ENCODE results near the gene CELF2. TPM values are rescaled to one million over a fixed set of nuclear protein-coding genes. Genes with fewer than 3 reads are reported as not detected.

CELF2 gene
- total and polyA plus RNA-seq, 2 experiments from 2014 or later: 16.6 to 26.9 TPM

- no peak for DNase-seq (ENCODE audit: low spot score)
- WGBS (ENCODE audit: low lambda C conversion rate, missing lambda C conversion rate): 85% methylated on average over 3 of the region's 3 CpGs
- Histone ChIP-seq H3K9me2 (replicated peaks; ENCODE audit: insufficient read depth) (no peaks in the 10 kb centered on the region), H3K79me2 (no peaks in the 10 kb centered on the region), H2AFZ (no peak overlapping the region), H3K9me3 (ENCODE audit: low read depth) (no peaks in the 10 kb centered on the region), H3K27me3 (no peaks in the 10 kb centered on the region), H3K4me2 (no peak overlapping the region), H3K27ac (no peak overlapping the region), H3K4me3 (no peak overlapping the region), H4K20me1 (ENCODE audit: insufficient read depth, poor library complexity, severe bottlenecking) (no peaks in the 10 kb centered on the region), H3K4me1 (ENCODE audit: insufficient read depth) (no peaks in the 10 kb centered on the region), H3K36me3 (replicated peaks; ENCODE audit: insufficient read depth, low read depth) (no peaks in the 10 kb centered on the region)
- TF ChIP-seq CTCF (IDR thresholded peaks at IDR 0.05; ENCODE audit: poor library complexity): no peak
- TF ChIP-seq EZH2 (IDR thresholded peaks at IDR 0.05; ENCODE audit: borderline replicate concordance): no peak
- no peak for TF ChIP-seq EZH2phosphoT487 (IDR thresholded peaks at IDR 0.05; ENCODE audit: low read depth, severe bottlenecking, unreplicated experiment)
Observed at GRCh38 chr10:11377267-11377666, 359.6 kb downstream of the CELF2 start.

- no peaks in the 10 kb centered on the region for H4K20me1 ChIP-seq (ENCODE audit: insufficient read depth, poor library complexity, severe bottlenecking)
- no peaks in the 10 kb centered on the region for H3K9me2 ChIP-seq (replicated peaks; ENCODE audit: insufficient read depth)
Observed at GRCh38 chr10:11378835-11379234, 361.2 kb downstream of the CELF2 start.

GRCh38 chr10:11379771-11380170, 362.1 kb downstream of the CELF2 start:
- 95% methylated on average over 17 of the region's 17 CpGs for WGBS (ENCODE audit: low lambda C conversion rate, missing lambda C conversion rate)
- no peaks in the 10 kb centered on the region for H4K20me1 ChIP-seq (ENCODE audit: insufficient read depth, poor library complexity, severe bottlenecking)
- no peak overlapping the region for H3K4me3 ChIP-seq
- no peaks in the 10 kb centered on the region for H3K27me3 ChIP-seq
- H2AFZ ChIP-seq: no peak overlapping the region
- H3K36me3 ChIP-seq (replicated peaks; ENCODE audit: insufficient read depth, low read depth): no peaks in the 10 kb centered on the region
- no peak overlapping the region for H3K27ac ChIP-seq
- TF ChIP-seq CTCF (IDR thresholded peaks at IDR 0.05; ENCODE audit: poor library complexity) (no peak), EZH2phosphoT487 (IDR thresholded peaks at IDR 0.05; ENCODE audit: low read depth, severe bottlenecking, unreplicated experiment) (no peak)
- no peaks in the 10 kb centered on the region for H3K79me2 ChIP-seq
- no peaks in the 10 kb centered on the region for H3K9me2 ChIP-seq (replicated peaks; ENCODE audit: insufficient read depth)
- H3K9me3 ChIP-seq (ENCODE audit: low read depth): no peaks in the 10 kb centered on the region
- H3K4me2 ChIP-seq: no peak overlapping the region
- no peak for DNase-seq (ENCODE audit: low spot score)
- no peaks in the 10 kb centered on the region for H3K4me1 ChIP-seq (ENCODE audit: insufficient read depth)

More at GRCh38 chr10:11378835-11379234, 361.2 kb downstream of the CELF2 start:
- H3K4me1 ChIP-seq (ENCODE audit: insufficient read depth): no peaks in the 10 kb centered on the region
- no peak overlapping the region for H3K4me3 ChIP-seq
- H3K27ac ChIP-seq: no peak overlapping the region
- no peaks in the 10 kb centered on the region for H3K27me3 ChIP-seq
- 79% methylated on average over 6 of the region's 6 CpGs for WGBS (ENCODE audit: low lambda C conversion rate, missing lambda C conversion rate)
- H3K36me3 ChIP-seq (replicated peaks; ENCODE audit: insufficient read depth, low read depth): no peaks in the 10 kb centered on the region
- no peaks in the 10 kb centered on the region for H3K9me3 ChIP-seq (ENCODE audit: low read depth)
- H3K4me2 ChIP-seq: no peak overlapping the region
- no peak for DNase-seq (ENCODE audit: low spot score)
- H3K79me2 ChIP-seq: no peaks in the 10 kb centered on the region
- H2AFZ ChIP-seq: no peak overlapping the region
- TF ChIP-seq EZH2 (IDR thresholded peaks at IDR 0.05; ENCODE audit: borderline replicate concordance) (no peak), EZH2phosphoT487 (IDR thresholded peaks at IDR 0.05; ENCODE audit: low read depth, severe bottlenecking, unreplicated experiment) (no peak), CTCF (IDR thresholded peaks at IDR 0.05; ENCODE audit: poor library complexity) (no peak)

- Histone ChIP-seq H3K9me2 (replicated peaks; ENCODE audit: insufficient read depth) (no peaks in the 10 kb centered on the region), H3K9me3 (ENCODE audit: low read depth) (no peaks in the 10 kb centered on the region), H2AFZ (no peak overlapping the region), H3K27me3 (no peaks in the 10 kb centered on the region), H3K27ac (no peak overlapping the region), H3K36me3 (replicated peaks; ENCODE audit: insufficient read depth, low read depth) (no peaks in the 10 kb centered on the region), H3K4me3 (no peak overlapping the region), H3K79me2 (no peaks in the 10 kb centered on the region), H3K4me2 (no peak overlapping the region), H3K4me1 (ENCODE audit: insufficient read depth) (no peaks in the 10 kb centered on the region), H4K20me1 (ENCODE audit: insufficient read depth, poor library complexity, severe bottlenecking) (no peaks in the 10 kb centered on the region)
- DNase-seq (ENCODE audit: low spot score): no peak
- TF ChIP-seq CTCF (IDR thresholded peaks at IDR 0.05; ENCODE audit: poor library complexity): no peak
- no peak for TF ChIP-seq EZH2phosphoT487 (IDR thresholded peaks at IDR 0.05; ENCODE audit: low read depth, severe bottlenecking, unreplicated experiment)
- no peak for TF ChIP-seq EZH2 (IDR thresholded peaks at IDR 0.05; ENCODE audit: borderline replicate concordance)
- 92% methylated on average over 7 of the region's 7 CpGs for WGBS (ENCODE audit: low lambda C conversion rate, missing lambda C conversion rate)
Observed at GRCh38 chr10:11381023-11381422, 363.4 kb downstream of the CELF2 start.

Measured in hepatocyte (in vitro differentiated cells).